Upper lobe of left lung (tissue), 4 donors: ENCODE results near the gene GNMT.

Experiments used
- POLR2A ChIP-seq, 4 donors: fragments of 450-650 bp; IDR thresholded peaks; one replicate each; pipeline ENCODE4 v1.5.1; 2016 to 2017; ENCODE audit warnings: antibody characterized with exemption in 4 of 4, mild to moderate bottlenecking in 2 of 4
- TF ChIP-seq, protein P1 (sequence below), 6 experiments: fragments of 450-650 bp in 4 of 6; fragments of 200-600 bp in 2 of 6; sonication (generic) in 2 of 6; IDR thresholded peaks; one replicate each; pipeline ENCODE4 v1.5.1; 2016 to 2019; ENCODE audit warnings: antibody characterized with exemption in 6 of 6

DNA sequence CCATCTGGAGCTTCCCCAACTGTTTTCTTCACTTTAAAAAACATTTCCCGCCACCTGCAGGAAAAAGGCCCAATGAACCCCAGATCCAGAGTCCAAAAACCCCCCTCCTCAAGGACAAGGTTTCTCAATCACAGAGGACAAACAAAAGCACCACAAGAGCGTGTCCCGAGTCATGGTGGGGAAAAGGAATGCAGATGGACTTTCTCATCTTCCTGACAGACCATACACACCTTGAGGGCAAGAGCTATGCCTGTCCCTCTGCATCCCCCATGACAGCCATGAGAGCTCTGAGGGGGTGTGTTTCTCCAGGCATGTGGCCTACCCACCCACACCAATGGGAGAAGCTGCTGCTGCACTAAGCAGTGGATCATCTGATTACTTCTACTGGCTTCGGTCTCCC, 9.4 kb downstream of the GNMT start:
- TF ChIP-seq, protein P1, sequence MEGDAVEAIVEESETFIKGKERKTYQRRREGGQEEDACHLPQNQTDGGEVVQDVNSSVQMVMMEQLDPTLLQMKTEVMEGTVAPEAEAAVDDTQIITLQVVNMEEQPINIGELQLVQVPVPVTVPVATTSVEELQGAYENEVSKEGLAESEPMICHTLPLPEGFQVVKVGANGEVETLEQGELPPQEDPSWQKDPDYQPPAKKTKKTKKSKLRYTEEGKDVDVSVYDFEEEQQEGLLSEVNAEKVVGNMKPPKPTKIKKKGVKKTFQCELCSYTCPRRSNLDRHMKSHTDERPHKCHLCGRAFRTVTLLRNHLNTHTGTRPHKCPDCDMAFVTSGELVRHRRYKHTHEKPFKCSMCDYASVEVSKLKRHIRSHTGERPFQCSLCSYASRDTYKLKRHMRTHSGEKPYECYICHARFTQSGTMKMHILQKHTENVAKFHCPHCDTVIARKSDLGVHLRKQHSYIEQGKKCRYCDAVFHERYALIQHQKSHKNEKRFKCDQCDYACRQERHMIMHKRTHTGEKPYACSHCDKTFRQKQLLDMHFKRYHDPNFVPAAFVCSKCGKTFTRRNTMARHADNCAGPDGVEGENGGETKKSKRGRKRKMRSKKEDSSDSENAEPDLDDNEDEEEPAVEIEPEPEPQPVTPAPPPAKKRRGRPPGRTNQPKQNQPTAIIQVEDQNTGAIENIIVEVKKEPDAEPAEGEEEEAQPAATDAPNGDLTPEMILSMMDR (IDR thresholded peaks at IDR 0.05) = no peak
- TF ChIP-seq POLR2A (IDR thresholded peaks at IDR 0.05) = no peak
